HG02798 (cell line): ENCODE data around the gene ATP7B.

Experiments
- ATAC-seq: cut with Tn5 transposase; IDR thresholded peaks from one replicate; pipeline ENCODE4 v1.9.1; 2021; ENCODE audit warnings: mild to moderate bottlenecking; ENCODE audit not compliant: unreplicated experiment, poor library complexity

Gene ATP7B

DNA sequence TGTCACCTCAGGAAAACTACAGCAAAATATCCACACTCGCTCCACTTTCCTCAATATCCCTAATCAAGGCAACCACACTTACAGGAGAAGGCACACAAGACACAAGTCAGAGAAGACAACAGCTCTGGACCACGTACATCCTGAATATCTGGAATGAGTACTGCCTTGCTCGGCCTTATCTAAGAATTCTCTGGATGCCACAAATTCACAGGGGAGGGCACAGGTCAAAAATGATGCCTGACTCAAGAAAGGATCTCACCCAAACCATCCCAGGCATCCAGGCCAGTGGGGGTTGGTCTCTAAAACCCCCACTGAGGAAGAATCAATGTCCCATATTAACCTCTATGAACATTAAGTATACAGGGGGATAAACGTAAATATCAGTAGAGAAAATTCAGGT is 29.9 kb downstream of the ATP7B start:
- ATAC-seq: no peak

DNA sequence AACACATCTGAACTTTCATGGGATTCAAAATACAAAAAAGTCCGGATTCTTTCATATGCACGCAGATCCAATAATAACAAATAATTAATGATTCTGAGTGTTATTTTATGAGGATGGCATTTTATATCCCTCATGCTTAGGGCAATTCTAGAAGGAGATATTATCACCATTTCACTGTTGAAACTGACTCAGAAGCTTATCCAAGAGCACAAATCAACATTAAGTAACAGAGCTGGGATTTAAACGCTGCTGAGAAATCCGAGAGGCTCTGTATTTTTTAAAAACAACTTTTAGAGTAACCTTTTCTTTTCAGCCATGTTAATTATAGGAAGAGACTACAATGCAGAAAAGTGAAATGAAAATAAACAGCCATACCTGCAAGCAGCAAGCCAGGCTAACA is 30.3 kb downstream of the ATP7B start:
- no peak for ATAC-seq

DNA sequence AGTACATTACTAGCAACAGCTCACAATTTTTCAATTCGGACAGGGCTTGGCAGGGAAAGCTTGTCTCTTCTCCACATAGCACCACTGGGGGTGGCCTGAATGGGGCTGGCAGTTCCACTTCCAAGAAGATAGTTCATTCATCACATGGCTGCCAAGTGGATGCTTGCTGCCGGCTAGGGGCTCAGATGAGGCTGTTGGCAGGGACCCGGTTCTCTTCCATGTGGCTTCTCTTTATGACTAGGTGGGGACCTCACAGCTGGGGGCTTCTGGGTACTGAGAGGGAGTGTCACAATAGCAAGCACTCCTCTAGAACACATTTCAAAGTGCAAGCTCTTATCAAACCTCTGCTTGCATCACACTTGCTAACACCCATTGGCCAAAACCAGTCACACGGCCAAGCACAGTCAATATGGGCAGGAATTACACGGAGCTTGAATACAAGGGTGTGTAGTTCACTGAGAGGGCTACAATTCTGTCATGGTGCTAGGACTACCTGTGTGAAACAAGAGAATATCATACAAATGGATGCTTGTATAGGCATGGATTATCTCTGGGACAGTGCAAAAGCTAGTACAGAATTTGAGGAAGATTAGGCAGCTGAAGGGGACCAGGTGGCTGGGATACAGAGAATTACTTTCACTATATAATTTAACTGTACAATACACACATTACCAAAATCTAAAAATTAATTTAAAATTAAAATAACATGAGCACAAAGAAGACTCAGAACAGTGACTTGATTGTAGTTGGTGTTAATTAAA is 32.3 kb downstream of the ATP7B start:
- ATAC-seq: no peak

DNA sequence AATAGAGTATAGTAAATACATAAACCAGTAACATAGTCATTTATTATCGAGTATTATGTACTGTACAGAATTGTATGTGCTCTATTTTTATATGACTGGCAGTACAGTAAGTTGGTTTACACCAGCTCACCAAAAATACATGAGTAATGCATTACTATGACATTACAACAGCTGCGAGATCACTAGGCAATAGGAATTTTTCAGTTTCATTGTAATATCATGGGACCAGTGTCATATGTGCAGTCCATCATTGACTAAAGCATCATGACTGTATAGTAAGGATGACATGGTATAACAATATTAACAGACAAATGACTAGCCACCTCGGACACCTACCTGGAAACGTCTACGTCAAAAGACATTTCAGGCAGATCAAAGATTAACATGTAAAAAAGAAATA is 33.6 kb downstream of the ATP7B start:
- ATAC-seq: no peak

DNA sequence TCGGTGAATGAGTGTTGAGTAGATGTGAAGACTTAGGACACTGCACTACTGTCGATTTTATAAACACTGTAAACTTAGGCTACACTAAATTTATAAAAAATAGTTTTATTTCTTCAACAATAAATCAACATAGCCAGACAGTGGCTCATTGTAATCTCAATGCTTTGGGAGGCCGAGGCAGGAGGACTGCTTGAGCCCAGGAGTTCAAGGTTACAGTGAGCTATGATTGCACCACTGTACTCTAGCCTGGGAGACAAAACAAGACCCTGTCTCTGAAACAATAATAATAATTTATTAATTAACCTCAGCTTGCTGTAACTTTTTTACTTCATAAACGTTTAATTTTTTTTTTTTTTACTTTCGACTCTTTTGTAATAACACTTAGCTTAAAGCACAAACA is 34.4 kb downstream of the ATP7B start:
- no peak for ATAC-seq

DNA sequence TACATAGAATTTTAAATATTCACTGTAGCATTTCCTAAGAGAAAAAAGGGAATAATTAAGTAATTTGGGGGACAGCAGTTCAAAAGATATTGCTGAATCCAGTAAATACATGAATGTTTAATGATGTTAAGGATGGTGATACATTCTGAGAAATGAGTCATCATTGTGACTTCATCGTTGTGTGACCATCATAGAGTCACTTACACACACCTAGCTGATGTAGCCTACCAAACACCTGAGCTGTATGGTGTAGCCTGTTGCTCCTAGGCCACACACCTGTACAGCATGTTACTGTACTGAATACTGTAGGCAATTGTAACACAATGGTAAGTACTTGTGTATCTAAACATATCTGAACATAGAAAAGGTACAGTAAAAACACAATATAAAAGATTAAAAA is 34.8 kb downstream of the ATP7B start:
- no peak for ATAC-seq

DNA sequence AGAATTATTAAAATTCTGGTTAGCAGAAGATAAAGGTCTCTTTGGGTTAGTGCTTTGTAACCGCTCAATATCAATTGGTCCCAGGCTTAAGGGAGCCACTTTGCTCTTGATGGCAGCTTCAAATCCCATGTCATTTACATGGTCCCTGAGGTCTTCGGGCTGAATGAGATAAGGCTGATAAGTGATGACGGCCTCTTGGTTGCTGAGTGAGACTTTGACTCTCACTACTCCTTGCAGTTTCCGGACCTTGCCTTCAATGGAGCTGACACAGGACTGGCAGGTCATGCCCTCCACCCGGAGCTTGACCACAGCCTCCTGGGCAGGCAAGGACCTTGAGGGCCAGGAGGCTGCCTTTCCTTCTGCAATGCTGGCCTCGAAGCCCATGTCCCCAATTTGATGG is 36.8 kb downstream of the ATP7B start:
- ATAC-seq: no peak

DNA sequence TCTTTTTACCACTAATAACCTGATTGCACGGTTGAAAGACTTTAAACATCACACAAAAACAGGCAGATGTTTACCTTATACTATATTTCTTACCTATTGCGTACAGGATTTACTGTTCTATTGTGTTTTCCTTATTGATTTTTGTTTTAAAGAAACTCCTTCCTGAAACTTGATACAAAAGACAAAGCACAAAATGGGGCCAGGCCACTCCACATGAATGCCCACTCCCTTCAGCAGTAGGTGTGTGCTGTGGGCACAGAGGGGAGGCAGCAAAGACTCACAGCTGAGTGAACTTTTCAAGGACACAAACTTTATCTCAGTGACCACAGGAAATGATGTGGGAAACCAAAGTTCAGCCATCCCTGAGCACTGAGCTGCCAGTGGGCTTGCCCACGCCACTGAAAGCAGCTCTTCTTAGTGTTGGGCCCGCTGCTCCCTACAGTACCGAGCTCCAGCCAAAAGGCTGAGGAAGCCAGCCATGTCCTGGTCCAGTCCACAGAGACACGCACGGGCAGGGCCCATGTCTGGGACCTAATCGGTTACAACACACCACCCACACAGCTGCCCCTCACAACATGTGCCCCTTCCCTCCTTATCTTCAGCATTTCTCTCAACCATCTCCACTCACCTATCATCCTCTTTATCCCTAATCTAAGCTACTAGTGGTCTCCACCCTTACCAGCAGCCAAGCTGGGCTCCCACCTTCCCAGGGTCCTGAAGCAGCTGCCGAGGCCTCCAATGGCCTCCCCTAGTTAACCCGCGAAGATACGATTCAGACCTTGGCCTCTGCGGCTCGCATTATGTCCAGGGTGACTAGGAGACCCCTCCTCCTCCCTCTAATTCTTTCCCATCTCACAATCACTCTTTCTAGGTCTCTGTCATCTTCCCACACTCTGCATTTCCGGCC is 39.5 kb downstream of the ATP7B start:
- no peak for ATAC-seq

DNA sequence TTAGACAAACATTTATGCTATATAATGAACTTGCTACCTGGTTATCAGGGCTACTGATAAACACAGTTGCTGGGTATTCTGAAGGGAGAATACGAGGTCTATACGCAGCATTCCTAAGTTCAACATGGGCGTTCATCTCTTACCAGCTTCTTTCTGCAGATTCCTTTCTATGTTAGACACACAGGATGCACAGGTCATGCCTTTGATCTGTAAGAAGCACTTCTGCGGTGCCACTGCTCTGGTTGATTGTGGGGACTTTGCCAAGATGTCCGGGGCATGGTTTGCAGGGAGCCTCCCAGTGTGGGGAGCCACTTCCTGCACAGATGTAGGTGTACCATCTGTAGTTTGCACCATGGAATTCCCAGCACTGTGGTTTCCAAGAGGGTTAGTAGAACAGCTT is 40.9 kb downstream of the ATP7B start:
- ATAC-seq: no peak

DNA sequence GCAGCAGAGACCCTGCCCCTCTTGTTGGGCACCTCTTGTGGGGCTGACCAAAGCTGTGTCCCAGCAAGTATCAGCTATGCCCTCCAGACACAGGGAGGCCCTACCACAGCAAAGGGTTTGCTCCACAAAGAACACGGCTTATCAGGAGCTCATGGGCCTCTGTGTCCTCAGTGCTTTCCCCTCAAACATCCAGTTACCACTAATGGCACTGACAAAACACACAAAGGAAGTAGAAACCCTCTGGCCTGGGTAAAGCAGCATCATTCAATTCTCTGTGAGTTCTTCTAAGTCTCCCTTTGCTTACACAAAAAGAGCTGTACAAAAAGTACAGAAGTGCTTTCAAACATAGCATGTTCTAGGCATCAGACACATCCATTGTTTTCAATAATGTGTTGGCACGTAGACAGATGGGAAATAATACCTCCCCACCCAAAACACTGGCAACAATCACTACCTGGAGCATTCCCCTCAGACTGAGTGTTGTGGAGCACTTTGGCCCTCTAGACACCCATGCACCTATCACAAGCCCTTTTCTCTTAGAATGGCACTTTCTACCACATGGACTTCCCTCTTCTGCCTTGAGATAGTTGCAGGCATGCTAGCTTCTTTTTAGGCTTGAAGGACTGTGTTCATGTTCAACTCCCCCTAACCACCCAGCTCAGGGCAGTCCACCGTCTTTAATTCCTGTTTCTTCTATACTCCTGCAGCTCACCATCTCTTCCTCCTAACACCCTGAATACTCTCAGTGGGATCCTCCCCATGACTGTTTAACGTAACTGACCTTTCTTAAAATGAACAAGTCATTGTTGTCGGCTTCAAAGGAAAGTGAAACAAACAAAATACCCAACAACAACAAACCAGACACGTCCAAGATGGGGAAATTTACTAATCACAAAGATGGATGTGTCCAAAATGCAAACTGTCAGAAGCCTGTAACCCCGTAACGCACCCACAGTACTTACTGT is 43.5 kb downstream of the ATP7B start:
- no peak for ATAC-seq

DNA sequence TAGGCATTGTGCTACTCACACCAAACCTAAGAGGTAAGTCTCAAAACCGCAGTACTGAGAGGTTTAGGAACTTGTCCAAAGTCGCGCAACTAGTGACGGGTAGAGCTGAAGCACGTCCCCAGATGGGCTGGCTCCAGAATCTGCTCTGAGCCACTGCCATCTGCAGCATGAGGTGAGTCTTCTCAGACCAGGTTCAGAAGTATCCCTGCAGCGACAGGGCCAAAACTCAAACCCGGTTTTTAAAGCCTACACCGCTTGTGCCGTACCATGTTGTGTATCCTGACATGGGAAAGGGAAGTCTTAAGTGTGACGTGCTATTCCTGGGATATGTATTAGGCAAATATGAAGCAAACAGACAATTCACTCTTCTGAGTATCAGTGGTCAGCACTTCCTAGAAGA is 45.1 kb downstream of the ATP7B start:
- ATAC-seq: no peak

DNA sequence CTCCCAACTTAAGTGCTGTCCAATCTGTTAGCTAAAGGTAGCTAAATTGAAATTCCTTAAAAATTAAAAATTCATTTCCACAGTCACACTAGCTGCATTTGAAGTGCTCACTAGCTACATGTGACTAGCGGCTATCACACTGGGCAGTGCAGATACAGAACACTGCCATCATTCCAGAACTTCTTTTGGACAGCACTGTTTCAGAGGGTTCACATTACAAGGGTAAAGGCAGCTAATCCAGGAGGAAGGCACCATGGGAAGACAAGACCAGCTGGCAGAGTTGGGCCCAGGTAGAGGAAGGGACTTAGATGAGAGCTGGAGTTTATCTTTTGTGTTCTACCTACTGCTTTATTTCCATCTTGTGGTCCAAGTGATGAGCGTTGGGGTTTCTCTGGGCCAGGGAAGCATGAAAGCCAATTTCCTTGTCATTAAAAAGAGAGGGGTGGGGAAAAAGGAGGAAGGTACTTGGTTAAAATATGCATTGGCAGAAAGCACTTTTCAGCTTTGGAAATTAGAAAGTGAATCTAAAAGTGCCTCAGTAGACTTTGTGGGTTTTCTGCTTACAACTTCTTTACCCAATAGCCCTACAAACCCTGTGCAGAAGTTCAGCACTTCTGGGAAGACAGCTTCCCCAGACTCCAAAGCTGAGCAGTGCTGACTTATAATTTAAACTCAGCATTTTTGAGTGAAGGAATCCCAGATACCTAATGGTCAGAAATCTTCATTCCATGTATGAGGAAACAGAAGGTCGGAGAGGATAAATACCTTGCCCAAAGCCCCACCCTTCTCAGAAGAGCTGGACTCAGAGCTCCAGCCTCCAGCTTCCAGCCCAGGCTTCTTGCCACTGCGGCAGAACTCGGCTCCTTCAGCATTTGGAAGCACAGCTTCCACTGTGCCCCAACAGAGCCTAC is 49.5 kb downstream of the ATP7B start:
- ATAC-seq: no peak

DNA sequence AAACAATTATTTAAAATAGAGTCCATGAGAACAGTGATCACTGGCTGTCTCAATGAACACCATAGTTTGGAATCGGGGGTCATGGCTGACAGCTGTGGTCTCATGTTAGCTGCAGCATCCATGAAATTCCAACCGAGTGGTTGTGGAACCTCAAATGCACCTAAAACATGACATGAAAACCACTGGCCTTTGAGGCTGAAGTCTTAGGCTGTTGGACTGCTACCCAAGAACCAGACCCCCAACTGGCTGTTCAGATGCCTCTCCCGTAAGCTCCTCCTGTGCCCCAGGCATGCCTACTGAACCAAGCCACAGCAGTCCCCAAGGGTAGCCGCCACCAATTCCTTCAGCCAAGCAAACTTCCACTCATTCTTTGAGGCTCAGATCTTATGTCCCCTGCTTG is 50.5 kb downstream of the ATP7B start:
- no peak for ATAC-seq

DNA sequence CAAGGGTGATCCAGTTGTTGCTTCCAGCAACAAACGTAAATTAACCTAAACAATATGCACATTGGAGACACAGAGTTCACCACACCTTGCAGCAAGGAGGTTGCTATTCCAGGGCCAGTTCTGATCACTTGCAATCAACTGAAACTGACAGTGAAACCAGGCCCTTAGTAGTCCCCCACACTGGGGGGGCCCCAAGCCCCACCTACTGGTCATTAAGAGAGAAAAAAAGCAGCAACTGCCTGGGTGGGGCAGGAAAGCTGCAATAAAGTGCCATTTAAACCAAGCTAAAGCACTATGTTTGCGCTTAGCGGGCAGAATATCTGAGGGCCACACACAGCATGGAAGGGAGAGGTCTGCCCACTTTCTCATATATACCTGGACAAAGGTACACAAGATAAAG is 51.5 kb downstream of the ATP7B start:
- peak; percentile 80 for ATAC-seq

DNA sequence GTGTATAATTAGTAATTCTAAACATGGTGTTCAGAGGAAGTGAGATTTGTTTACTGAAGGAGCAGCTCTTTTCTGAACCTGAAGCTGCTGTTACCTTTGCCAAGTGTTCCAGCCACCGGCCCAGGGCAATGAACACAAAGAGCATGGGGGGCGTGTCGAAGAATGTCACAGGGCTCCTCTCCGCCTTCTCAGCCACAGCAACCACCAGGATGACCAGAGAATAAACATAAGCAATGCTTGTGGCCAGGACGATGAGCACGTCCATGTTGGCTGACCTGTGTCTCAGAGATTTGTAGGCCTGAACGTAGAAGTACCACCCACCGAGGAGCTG is 53.1 kb downstream of the ATP7B start:
- ATAC-seq: no peak

DNA sequence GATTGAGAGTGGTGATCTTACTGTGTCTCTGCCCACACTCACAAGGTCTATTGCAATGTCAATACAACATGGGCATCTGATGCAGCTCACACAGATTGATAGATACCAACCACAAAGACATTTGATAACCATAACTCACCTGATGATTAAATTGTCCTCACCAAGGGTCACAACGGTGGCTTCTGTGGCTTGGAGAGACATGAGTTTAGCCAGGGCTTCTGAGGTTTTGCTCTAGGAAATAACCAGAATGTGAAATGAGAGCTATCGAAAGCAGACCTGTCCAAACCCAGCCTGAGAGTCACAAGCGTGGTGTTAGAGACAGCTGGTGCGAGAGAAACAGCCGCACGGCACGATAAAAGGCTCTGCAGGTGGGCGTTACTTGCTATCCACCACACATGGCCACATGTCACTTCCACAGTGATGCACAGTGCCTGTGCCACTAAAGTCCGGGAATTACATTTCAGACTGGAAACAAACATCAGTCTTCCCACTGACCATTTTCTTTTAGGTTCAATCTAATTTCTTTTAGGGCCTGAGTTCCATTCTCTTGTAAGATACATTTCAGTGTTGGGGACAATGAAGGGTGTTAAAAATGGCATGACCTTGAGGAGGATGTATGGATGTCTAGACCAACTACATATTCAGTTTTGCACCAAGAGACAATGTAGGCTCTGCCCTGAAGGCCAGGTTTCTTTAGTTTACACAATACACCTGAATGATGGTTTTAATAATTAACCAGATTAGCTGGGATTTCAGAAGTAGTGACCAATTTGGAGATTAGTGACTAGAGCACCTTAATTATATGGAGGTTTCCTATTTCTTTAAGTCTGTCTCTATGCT is 53.7 kb downstream of the ATP7B start:
- ATAC-seq: peak; percentile 55

DNA sequence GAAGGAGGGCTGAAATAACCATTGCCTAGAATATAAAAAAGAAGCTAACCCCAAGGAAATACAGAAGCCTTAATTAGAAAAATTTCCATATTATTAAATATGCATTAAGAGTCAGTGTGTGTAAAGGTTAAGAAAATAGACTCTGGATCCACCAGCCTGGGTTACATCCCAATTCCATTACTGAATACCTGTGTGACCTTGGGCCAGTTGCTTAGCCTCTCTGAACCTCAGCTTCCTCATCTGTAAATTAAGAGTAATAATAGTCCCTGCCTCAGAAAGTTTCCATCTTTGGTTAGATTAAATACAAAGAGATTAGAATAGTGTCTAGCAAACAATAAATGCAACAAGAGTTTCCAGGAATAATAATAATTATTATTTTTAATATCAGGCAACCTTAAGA is 54.5 kb downstream of the ATP7B start:
- ATAC-seq: no peak

DNA sequence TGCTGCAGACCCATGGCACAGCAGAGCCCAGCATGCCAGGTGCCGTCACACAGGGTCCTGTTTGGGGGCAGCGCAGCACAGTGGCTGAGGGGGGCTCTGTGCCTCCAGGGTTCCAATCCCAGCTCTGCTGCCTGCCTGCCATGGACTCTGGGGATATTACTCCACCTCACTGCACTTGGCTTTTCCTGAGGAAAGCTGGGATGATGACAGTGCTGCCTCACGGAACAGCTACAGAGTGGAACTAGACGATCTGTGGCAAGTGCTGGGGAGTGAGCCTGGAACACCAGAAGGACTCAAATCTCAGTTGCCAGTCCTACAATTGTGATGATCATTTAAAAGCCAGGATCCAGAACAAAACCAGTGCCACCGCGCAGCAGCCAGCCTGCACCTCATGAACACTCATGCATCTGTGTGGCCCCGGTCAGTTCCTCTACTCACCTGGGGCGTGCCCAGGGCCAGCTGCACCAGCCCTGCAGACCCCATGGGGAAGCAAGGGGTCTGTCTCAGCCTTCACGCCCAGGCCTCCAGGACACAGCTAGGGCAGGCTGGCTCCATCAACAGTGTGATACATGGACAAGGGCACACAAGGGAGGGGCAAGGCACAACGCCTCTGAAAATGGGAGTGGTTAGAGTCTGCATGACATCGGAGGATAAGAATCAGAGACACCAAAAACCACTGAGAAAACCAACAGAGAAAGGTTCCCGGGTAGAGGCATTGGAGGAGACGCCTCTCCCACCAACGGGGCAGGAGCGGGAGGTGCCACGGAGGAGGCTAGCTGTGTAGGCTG is 55.2 kb downstream of the ATP7B start:
- no peak for ATAC-seq
